ENCODE data around the gene SGCD. TPM values are rescaled to one million over a fixed set of nuclear protein-coding genes. Genes with fewer than 3 reads are reported as not detected.

SGCD gene
- total RNA-seq, 1 donor from 2014 or later: 7.5 TPM

DNA sequence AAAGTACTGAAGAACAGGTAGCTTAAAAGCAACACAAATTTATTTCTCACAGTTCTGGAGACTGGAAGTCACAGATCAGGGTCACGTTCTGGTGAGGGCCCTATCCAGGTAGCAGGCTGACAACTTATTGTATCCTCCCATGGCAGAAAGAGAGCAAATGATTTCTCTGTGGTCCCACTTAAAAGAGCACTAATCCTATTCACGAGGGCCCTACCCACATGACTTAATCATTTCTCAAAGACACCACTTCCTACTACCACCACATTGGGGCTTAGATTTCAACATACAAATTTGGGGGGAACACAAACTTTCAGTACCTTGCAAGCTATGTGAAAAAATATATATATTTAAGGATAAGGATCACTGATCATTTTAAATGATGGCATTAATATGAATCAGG lies 447.3 kb downstream of the SGCD start:
- no peaks in the 10 kb centered on the region for H3K36me3 ChIP-seq
- no peak overlapping the region for H3K27ac ChIP-seq
- ATAC-seq (no peak), DNase-seq (no peak)
- no peaks in the 10 kb centered on the region for H3K4me1 ChIP-seq
- no peak overlapping the region for H3K4me3 ChIP-seq
- H3K9me3 ChIP-seq: no peaks in the 10 kb centered on the region
- intact Hi-C loops (cut with DNase I): no loop called here
- no peaks in the 10 kb centered on the region for H3K27me3 ChIP-seq
- TF ChIP-seq, protein P1, sequence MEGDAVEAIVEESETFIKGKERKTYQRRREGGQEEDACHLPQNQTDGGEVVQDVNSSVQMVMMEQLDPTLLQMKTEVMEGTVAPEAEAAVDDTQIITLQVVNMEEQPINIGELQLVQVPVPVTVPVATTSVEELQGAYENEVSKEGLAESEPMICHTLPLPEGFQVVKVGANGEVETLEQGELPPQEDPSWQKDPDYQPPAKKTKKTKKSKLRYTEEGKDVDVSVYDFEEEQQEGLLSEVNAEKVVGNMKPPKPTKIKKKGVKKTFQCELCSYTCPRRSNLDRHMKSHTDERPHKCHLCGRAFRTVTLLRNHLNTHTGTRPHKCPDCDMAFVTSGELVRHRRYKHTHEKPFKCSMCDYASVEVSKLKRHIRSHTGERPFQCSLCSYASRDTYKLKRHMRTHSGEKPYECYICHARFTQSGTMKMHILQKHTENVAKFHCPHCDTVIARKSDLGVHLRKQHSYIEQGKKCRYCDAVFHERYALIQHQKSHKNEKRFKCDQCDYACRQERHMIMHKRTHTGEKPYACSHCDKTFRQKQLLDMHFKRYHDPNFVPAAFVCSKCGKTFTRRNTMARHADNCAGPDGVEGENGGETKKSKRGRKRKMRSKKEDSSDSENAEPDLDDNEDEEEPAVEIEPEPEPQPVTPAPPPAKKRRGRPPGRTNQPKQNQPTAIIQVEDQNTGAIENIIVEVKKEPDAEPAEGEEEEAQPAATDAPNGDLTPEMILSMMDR (IDR thresholded peaks at IDR 0.05): no peak

DNA sequence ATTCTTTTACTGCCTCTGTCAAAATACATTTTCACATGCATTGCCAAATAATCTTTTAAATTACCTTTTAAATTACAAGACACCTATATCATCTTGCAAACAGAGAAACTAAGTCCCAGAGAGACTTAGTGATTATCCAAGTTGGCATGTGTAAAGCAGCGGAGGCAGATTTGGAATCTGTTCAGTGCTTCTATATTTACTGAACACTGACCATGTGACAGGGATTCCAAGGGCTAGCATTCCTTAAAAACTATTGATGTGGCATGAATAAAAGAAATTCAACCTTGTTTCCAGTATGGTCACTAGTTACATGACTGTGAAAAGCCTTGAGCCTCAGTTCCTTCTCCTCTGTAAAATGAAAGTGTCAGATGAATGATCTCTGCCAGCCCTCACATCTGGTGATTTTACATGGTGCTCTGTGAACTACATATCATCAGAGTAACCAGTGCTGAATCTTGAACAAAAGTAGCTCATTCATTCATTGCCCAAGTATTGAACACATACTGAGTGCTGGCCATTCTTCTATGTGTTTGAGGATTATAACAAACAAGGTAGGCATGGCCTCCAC lies 451.3 kb downstream of the SGCD start:
- ATAC-seq (no peak), DNase-seq (no peak)
- intact Hi-C loops (cut with DNase I): no loop called here
- Histone ChIP-seq H3K9me3 (no peaks in the 10 kb centered on the region), H3K27ac (no peak overlapping the region), H3K36me3 (no peaks in the 10 kb centered on the region), H3K4me3 (no peak overlapping the region), H3K27me3 (no peaks in the 10 kb centered on the region), H3K4me1 (no peaks in the 10 kb centered on the region)
- TF ChIP-seq, protein P1 (IDR thresholded peaks at IDR 0.05): no peak

DNA sequence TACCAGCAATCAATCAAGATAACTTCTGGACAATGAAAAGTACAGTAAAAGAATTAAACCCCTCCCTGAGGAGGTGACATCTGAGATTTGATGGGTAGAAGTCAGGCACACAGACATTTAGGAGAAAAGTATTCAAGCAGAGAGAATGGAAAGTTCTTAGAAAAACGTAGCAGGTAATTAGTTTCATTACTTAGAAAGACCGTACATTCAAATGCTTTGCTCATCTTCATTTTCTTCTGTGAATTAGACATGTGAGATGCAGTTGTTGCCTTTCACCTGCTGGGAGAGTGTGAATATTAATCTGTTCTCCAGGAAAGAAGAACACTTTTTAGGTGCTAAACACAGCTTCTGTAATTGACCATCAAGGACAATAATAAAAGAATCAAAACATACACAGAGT lies 451.8 kb downstream of the SGCD start:
- Histone ChIP-seq H3K4me1 (no peaks in the 10 kb centered on the region), H3K4me3 (no peak overlapping the region), H3K36me3 (no peaks in the 10 kb centered on the region), H3K27ac (no peak overlapping the region), H3K27me3 (no peaks in the 10 kb centered on the region), H3K9me3 (no peaks in the 10 kb centered on the region)
- no peak for DNase-seq
- TF ChIP-seq, protein P1 (IDR thresholded peaks at IDR 0.05): no peak
- no peak for ATAC-seq
- intact Hi-C loops (cut with DNase I): no loop called here

DNA sequence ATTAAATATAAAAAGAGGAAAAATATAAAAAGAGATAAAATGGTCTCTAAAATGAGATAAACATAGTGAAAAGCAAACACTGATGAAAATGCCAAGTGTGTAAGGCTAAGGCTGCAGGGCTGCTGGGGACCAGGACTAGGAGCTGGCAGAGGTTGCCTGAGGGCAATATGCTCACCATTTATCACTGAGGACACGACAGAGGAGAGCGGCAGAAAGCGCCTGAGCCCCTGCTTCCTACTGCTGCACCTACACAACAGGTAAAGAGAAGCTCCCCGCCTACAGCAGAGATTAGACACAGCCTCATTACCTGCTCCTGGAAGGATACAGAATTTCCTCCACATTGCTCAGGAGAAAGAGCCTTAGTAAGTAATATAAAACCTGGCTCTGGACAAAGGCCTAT lies 452.5 kb downstream of the SGCD start:
- no peak for DNase-seq
- TF ChIP-seq, protein P1 (IDR thresholded peaks at IDR 0.05): no peak
- Histone ChIP-seq H3K4me1 (no peaks in the 10 kb centered on the region), H3K36me3 (no peaks in the 10 kb centered on the region), H3K4me3 (no peak overlapping the region), H3K9me3 (no peaks in the 10 kb centered on the region), H3K27ac (no peak overlapping the region), H3K27me3 (no peaks in the 10 kb centered on the region)
- intact Hi-C loops (cut with DNase I): no loop called here
- ATAC-seq: no peak

DNA sequence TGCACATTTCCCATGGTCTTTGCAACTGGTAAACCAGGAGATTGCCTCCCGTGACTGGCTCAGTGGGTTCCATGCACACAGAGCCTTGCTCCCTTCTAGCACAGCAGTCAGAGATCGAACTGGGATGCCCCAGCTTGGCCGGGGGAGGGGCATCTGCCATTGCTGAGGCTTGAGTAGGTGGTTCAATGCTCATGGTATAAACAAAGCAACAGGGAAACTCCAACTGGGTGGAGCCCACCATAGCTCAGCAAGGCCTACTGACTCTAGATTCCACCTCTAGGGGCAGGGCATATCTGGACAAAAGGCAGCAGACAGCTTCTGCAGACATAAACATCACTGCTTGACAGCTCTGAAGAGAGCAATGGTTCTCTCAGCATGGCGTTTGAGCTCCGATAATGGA lies 456.1 kb downstream of the SGCD start:
- Histone ChIP-seq H3K4me3 (no peak overlapping the region), H3K27me3 (no peaks in the 10 kb centered on the region), H3K4me1 (no peaks in the 10 kb centered on the region), H3K9me3 (no peaks in the 10 kb centered on the region), H3K36me3 (no peaks in the 10 kb centered on the region), H3K27ac (no peak overlapping the region)
- TF ChIP-seq, protein P1 (IDR thresholded peaks at IDR 0.05): no peak
- intact Hi-C loops (cut with DNase I): no loop called here
- ATAC-seq (no peak), DNase-seq (no peak)

DNA sequence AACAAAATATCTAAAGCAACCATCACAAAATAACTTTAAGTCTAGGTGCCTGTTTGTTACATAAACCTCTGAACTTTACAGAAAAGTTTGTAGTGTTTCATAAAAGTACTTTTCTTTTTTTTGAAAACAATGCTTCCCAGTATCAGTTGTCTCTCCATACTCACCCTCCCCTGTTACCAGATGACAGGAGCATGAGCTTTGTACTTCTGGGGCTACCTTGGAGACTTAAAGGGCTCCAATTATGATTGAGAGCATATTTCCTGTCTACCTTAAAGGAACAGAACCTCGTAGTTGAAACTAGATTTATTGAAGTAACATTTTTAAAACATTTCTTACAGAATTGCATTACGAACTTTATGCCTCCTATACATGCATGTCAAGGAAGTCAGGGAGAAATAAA lies 467.7 kb downstream of the SGCD start:
- no peak for ATAC-seq
- intact Hi-C loops (cut with DNase I): no loop called here

More for the DNA sequence above, 467.7 kb downstream of the SGCD start:
- Histone ChIP-seq H3K27me3 (no peaks in the 10 kb centered on the region), H3K27ac (no peak overlapping the region), H3K36me3 (no peaks in the 10 kb centered on the region), H3K4me1 (no peaks in the 10 kb centered on the region), H3K9me3 (no peaks in the 10 kb centered on the region), H3K4me3 (no peak overlapping the region)
- TF ChIP-seq, protein P1 (IDR thresholded peaks at IDR 0.05): no peak
- DNase-seq: no peak

Measured in upper lobe of right lung (tissue), 1 donor.